ENCODE results near the gene HSPB9. TPM values are rescaled to one million over a fixed set of nuclear protein-coding genes. Genes with fewer than 3 reads are reported as not detected.

Gene HSPB9
- total and polyA plus RNA-seq, 9 of the 15 experiments (the other 6 are each of a cell fraction or from before 2014, with no cell fraction given), result 0.04 to 0.16 (median 0.08) TPM; not detected in 3

DNA sequence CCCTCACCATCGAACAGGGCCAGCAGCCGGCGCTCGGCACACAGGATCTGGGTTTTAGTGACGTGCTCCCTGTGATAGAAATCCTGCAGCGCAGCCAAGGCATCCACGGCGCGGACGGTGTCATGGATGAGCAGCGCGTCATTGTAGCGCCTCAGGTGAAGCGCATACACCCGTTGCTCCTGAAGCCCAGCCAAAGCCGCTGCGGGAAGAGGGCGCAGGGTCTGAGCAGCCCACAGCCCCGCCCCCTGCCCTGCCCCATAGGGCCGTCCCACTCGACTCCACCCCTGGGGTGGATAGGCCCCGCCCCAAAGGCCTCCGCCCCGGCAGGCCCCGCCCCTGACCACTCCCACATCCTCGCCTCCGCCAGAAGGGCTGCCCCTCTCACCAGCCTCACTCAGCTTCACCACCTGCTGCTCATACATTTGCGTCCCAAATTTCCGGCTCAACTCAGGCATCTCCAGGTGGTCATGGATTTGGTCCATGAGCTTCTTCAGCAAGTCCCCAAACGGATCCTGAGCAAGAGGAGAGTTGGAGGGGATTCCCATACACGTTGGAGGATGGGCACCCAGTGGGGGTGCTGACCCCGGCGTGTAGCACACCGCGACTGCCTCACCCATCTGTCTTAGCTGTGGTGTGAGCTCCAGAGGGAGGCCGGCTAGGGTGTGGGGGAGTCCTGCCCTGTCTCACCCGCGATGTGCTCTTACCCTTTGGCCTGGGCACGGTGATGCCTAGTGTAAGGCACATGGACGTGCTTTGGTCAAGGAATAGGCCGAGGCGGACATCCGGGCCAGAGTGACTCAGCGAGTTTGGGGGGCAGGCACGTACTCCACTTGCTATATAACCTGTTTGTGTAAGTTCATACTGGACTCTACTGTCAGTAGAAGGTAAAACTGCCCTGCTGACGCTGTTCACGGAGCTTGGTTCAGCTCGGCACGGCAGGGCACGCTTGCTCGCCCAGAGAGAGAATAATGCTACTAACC is 14.7 kb upstream of the HSPB9 start (continued):
- TF ChIP-seq NEUROD1 (IDR thresholded peaks at IDR 0.05; ENCODE audit: borderline replicate concordance, low read depth, low read length, partially characterized antibody) (no peak), TEAD2 (tag; IDR thresholded peaks at IDR 0.05) (no peak), POLR2A (conservative IDR thresholded peaks at IDR 0.05) (peak; percentile 49; the same call in 1 of the 2 replicates), TCF7 (IDR thresholded peaks at IDR 0.05; ENCODE audit: borderline replicate concordance) (no peak), CREB1 (IDR thresholded peaks at IDR 0.05) (peak; percentile 61; the same call in 1 of the 2 replicates), CREB1 (CRISPR knock-in tag; IDR thresholded peaks at IDR 0.05) (no peak), PCBP1 (IDR thresholded peaks at IDR 0.05; ENCODE audit: low read depth, low read length, poor library complexity, severe bottlenecking) (no peak), ETV5 (CRISPR knock-in tag; IDR thresholded peaks at IDR 0.05; ENCODE audit: low read depth) (no peak), LARP7 (IDR thresholded peaks at IDR 0.05) (no peak), HNRNPH1 (optimal IDR thresholded peaks at IDR 0.05; ENCODE audit: low read depth, low read length) (no peak), PHB (CRISPR knock-in tag; IDR thresholded peaks at IDR 0.05) (no peak), NR2F6 (CRISPR knock-in tag; IDR thresholded peaks at IDR 0.05) (no peak), PHF21A (IDR thresholded peaks at IDR 0.05; ENCODE audit: borderline replicate concordance, low read depth) (no peak)
- TF ChIP-seq, protein P1, sequence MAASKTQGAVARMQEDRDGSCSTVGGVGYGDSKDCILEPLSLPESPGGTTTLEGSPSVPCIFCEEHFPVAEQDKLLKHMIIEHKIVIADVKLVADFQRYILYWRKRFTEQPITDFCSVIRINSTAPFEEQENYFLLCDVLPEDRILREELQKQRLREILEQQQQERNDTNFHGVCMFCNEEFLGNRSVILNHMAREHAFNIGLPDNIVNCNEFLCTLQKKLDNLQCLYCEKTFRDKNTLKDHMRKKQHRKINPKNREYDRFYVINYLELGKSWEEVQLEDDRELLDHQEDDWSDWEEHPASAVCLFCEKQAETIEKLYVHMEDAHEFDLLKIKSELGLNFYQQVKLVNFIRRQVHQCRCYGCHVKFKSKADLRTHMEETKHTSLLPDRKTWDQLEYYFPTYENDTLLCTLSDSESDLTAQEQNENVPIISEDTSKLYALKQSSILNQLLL (CRISPR knock-in tag; IDR thresholded peaks at IDR 0.05; ENCODE audit: borderline replicate concordance), result no peak
- TF ChIP-seq, protein P2, sequence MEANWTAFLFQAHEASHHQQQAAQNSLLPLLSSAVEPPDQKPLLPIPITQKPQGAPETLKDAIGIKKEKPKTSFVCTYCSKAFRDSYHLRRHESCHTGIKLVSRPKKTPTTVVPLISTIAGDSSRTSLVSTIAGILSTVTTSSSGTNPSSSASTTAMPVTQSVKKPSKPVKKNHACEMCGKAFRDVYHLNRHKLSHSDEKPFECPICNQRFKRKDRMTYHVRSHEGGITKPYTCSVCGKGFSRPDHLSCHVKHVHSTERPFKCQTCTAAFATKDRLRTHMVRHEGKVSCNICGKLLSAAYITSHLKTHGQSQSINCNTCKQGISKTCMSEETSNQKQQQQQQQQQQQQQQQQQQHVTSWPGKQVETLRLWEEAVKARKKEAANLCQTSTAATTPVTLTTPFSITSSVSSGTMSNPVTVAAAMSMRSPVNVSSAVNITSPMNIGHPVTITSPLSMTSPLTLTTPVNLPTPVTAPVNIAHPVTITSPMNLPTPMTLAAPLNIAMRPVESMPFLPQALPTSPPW (CRISPR knock-in tag; IDR thresholded peaks at IDR 0.05), result peak; percentile 66
- TF ChIP-seq, protein P3, sequence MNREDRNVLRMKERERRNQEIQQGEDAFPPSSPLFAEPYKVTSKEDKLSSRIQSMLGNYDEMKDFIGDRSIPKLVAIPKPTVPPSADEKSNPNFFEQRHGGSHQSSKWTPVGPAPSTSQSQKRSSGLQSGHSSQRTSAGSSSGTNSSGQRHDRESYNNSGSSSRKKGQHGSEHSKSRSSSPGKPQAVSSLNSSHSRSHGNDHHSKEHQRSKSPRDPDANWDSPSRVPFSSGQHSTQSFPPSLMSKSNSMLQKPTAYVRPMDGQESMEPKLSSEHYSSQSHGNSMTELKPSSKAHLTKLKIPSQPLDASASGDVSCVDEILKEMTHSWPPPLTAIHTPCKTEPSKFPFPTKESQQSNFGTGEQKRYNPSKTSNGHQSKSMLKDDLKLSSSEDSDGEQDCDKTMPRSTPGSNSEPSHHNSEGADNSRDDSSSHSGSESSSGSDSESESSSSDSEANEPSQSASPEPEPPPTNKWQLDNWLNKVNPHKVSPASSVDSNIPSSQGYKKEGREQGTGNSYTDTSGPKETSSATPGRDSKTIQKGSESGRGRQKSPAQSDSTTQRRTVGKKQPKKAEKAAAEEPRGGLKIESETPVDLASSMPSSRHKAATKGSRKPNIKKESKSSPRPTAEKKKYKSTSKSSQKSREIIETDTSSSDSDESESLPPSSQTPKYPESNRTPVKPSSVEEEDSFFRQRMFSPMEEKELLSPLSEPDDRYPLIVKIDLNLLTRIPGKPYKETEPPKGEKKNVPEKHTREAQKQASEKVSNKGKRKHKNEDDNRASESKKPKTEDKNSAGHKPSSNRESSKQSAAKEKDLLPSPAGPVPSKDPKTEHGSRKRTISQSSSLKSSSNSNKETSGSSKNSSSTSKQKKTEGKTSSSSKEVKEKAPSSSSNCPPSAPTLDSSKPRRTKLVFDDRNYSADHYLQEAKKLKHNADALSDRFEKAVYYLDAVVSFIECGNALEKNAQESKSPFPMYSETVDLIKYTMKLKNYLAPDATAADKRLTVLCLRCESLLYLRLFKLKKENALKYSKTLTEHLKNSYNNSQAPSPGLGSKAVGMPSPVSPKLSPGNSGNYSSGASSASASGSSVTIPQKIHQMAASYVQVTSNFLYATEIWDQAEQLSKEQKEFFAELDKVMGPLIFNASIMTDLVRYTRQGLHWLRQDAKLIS (CRISPR knock-in tag; IDR thresholded peaks at IDR 0.05), result no peak
- TF ChIP-seq, protein P4, sequence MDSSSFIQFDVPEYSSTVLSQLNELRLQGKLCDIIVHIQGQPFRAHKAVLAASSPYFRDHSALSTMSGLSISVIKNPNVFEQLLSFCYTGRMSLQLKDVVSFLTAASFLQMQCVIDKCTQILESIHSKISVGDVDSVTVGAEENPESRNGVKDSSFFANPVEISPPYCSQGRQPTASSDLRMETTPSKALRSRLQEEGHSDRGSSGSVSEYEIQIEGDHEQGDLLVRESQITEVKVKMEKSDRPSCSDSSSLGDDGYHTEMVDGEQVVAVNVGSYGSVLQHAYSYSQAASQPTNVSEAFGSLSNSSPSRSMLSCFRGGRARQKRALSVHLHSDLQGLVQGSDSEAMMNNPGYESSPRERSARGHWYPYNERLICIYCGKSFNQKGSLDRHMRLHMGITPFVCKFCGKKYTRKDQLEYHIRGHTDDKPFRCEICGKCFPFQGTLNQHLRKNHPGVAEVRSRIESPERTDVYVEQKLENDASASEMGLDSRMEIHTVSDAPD (CRISPR knock-in tag; IDR thresholded peaks at IDR 0.05), result peak; percentile 42; the same call in 1 of the 2 replicates
- TF ChIP-seq, protein P5, sequence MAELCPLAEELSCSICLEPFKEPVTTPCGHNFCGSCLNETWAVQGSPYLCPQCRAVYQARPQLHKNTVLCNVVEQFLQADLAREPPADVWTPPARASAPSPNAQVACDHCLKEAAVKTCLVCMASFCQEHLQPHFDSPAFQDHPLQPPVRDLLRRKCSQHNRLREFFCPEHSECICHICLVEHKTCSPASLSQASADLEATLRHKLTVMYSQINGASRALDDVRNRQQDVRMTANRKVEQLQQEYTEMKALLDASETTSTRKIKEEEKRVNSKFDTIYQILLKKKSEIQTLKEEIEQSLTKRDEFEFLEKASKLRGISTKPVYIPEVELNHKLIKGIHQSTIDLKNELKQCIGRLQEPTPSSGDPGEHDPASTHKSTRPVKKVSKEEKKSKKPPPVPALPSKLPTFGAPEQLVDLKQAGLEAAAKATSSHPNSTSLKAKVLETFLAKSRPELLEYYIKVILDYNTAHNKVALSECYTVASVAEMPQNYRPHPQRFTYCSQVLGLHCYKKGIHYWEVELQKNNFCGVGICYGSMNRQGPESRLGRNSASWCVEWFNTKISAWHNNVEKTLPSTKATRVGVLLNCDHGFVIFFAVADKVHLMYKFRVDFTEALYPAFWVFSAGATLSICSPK (IDR thresholded peaks at IDR 0.05; ENCODE audit: borderline replicate concordance), result no peak
